ENCODE data around the gene CD14. TPM values are rescaled to one million over a fixed set of nuclear protein-coding genes. Genes with fewer than 3 reads are reported as not detected.
"Not testable (repeated sequence)": the region's sequence is repeated elsewhere in the genome, so short reads cannot be mapped to it uniquely, and the experiment has no call there.

The CD14 gene
- total RNA-seq, 1 donor from 2014 or later = 211 TPM

GRCh38 chr5:140635291-140636257, 2.6 kb upstream of the CD14 start:
- no peak for DNase-seq (ENCODE audit: low spot score)
- no peak for ATAC-seq

GRCh38 chr5:140634103-140634502, 1.1 kb upstream of the CD14 start:
- DNase-seq (ENCODE audit: low spot score) (no peak), ATAC-seq (peak; percentile 16)

GRCh38 chr5:140633501-140633900, 526 bp upstream of the CD14 start:
- ATAC-seq (no peak), DNase-seq (ENCODE audit: low spot score) (no peak)

GRCh38 chr5:140632366-140633020, 482 bp downstream of the CD14 start:
- DNase-seq (ENCODE audit: low spot score) = peak; percentile 82
- peak; percentile 55 for ATAC-seq

GRCh38 chr5:140631831-140632365, 1.1 kb downstream of the CD14 start:
- ATAC-seq (peak; percentile 58), DNase-seq (ENCODE audit: low spot score) (no peak)

GRCh38 chr5:140631036-140631417, 1.9 kb downstream of the CD14 start:
- ATAC-seq = no peak
- DNase-seq (ENCODE audit: low spot score) = no peak

- ATAC-seq (no peak), DNase-seq (ENCODE audit: low spot score) (no peak)
These were observed 2.5 kb downstream of the CD14 start for GRCh38 chr5:140630292-140631035.

- ATAC-seq = no peak
These were observed 4.3 kb downstream of the CD14 start for GRCh38 chr5:140628711-140629110.

GRCh38 chr5:140627972-140628371, 5.0 kb downstream of the CD14 start:
- no peak for DNase-seq (ENCODE audit: low spot score)
- no peak for ATAC-seq

More at GRCh38 chr5:140628711-140629110, 4.3 kb downstream of the CD14 start:
- no peak for DNase-seq (ENCODE audit: low spot score)

- not testable (repeated sequence) for ATAC-seq; DNase-seq (ENCODE audit: low spot score)
These were observed 8.1 kb downstream of the CD14 start for GRCh38 chr5:140624886-140625285.

GRCh38 chr5:140623061-140623460, 9.9 kb downstream of the CD14 start:
- ATAC-seq; DNase-seq (ENCODE audit: low spot score): not testable (repeated sequence)

- DNase-seq (ENCODE audit: low spot score) (no peak), ATAC-seq (no peak)
These were observed 10.7 kb downstream of the CD14 start for GRCh38 chr5:140622301-140622700.

- DNase-seq (ENCODE audit: low spot score) = no peak
- ATAC-seq = no peak
These were observed 21.9 kb downstream of the CD14 start for GRCh38 chr5:140611020-140611521.

- peak; percentile 16 for ATAC-seq
- DNase-seq (ENCODE audit: low spot score) = no peak
These were observed 23.8 kb downstream of the CD14 start for GRCh38 chr5:140609126-140609525.

- ATAC-seq (no peak), DNase-seq (ENCODE audit: low spot score) (no peak)
These were observed 24.3 kb downstream of the CD14 start for GRCh38 chr5:140608722-140609121.

- no peak for DNase-seq (ENCODE audit: low spot score)
These were observed 25.9 kb downstream of the CD14 start for GRCh38 chr5:140607031-140607430.

GRCh38 chr5:140605879-140606278, 27.1 kb downstream of the CD14 start:
- no peak for DNase-seq (ENCODE audit: low spot score)
- ATAC-seq = no peak

More at GRCh38 chr5:140607031-140607430, 25.9 kb downstream of the CD14 start:
- ATAC-seq = peak; percentile 70

GRCh38 chr5:140603734-140604133, 29.2 kb downstream of the CD14 start:
- DNase-seq (ENCODE audit: low spot score) (no peak), ATAC-seq (no peak)

GRCh38 chr5:140603446-140603698, 29.6 kb downstream of the CD14 start:
- ATAC-seq = not testable (repeated sequence)
- peak; percentile 52 for DNase-seq (ENCODE audit: low spot score)

- ATAC-seq (peak; percentile 18), DNase-seq (ENCODE audit: low spot score) (no peak)
These were observed 30.8 kb downstream of the CD14 start for GRCh38 chr5:140602147-140602546.

GRCh38 chr5:140600096-140600495, 32.9 kb downstream of the CD14 start:
- no peak for ATAC-seq

More at GRCh38 chr5:140600096-140600495, 32.9 kb downstream of the CD14 start:
- no peak for DNase-seq (ENCODE audit: low spot score)
